Stimulated activated CD4-positive, alpha-beta T cell treated with anti-CD3 and anti-CD28 coated beads, Interleukin-1b, Interleukin-23, amount 100 ng/mL, for 24 hours (primary cell): ENCODE data around the gene LORICRIN.
"Not testable (repeated sequence)": the region's sequence is repeated elsewhere in the genome, so short reads cannot be mapped to it uniquely, and the experiment has no call there.

Source experiments
- DNase-seq, 4 experiments: peaks; one replicate each; pipeline ENCODE4 v3.0.0-alpha.2; 2020; ENCODE audit warnings: low read depth in 4 of 4, low spot score in 1 of 4

Gene LORICRIN

GRCh38 chr1:153259387-153259786, at the start of gene LORICRIN:
LORICRIN (plus strand) TSS chr1:153259687; CDS start chr1:153260950, 1,263 bp downstream.
- DNase-seq = no peak

- DNase-seq = no peak
Measured at GRCh38 chr1:153210206-153210605, 49.3 kb upstream of the LORICRIN start.

- DNase-seq = no peak
Measured at GRCh38 chr1:153212201-153212600, 47.3 kb upstream of the LORICRIN start.

- DNase-seq = no peak
Measured at GRCh38 chr1:153213519-153213918, 46.0 kb upstream of the LORICRIN start.

GRCh38 chr1:153217212-153217611, 42.3 kb upstream of the LORICRIN start, which contains the start of gene PRR9:
PRR9 (plus strand) TSS chr1:153217584; CDS start chr1:153218145, 561 bp downstream.
- DNase-seq = no peak

- DNase-seq = no peak
Measured at GRCh38 chr1:153217744-153218416, 41.6 kb upstream of the LORICRIN start.

- no peak for DNase-seq
Measured at GRCh38 chr1:153220606-153221303, 38.7 kb upstream of the LORICRIN start.

- peak; percentile 2 to 45 (median 28) for DNase-seq
Measured at GRCh38 chr1:153223040-153223891, 36.2 kb upstream of the LORICRIN start.

GRCh38 chr1:153227810-153228209, 31.7 kb upstream of the LORICRIN start:
- no peak for DNase-seq

GRCh38 chr1:153228491-153228890, 31.0 kb upstream of the LORICRIN start:
- DNase-seq = no peak

GRCh38 chr1:153229076-153229829, 30.2 kb upstream of the LORICRIN start:
- not testable (repeated sequence) for DNase-seq

GRCh38 chr1:153231363-153231762, 28.1 kb upstream of the LORICRIN start:
- DNase-seq = no peak

GRCh38 chr1:153231785-153232184, 27.7 kb upstream of the LORICRIN start:
- DNase-seq = no peak

- DNase-seq = no peak
Measured at GRCh38 chr1:153232553-153232952, 26.9 kb upstream of the LORICRIN start.

GRCh38 chr1:153233448-153233847, 26.0 kb upstream of the LORICRIN start:
- no peak for DNase-seq

- DNase-seq = no peak
Measured at GRCh38 chr1:153238527-153238926, 21.0 kb upstream of the LORICRIN start.

- no peak for DNase-seq
Measured at GRCh38 chr1:153242160-153242559, 17.3 kb upstream of the LORICRIN start.

GRCh38 chr1:153245466-153245865, 14.0 kb upstream of the LORICRIN start:
- DNase-seq = no peak

GRCh38 chr1:153246018-153246417, 13.5 kb upstream of the LORICRIN start:
- DNase-seq = no peak

GRCh38 chr1:153246825-153247224, 12.7 kb upstream of the LORICRIN start:
- no peak for DNase-seq
